Gastroesophageal sphincter (tissue), 4 donors: ENCODE results near the gene DGAT2. TPM values are rescaled to one million over a fixed set of nuclear protein-coding genes. Genes with fewer than 3 reads are reported as not detected.

Source experiments
- ATAC-seq: fragments of 150-250 bp; one replicate; pipeline ENCODE4 v1.9.1; 2016; ENCODE audit warnings: mild to moderate bottlenecking, moderate library complexity
- H3K27ac ChIP-seq, 4 donors: fragments of 200-600 bp; sonication (generic) in 3 of 4; 1 replicate in 3 of 4; 2 replicates in 1 of 4; pipeline ENCODE4 v1.5.1; 2016 to 2019
- H3K27me3 ChIP-seq: fragments of 200-600 bp; sonication (generic); one replicate; pipeline ENCODE4 v1.5.1; 2019
- H3K36me3 ChIP-seq, 2 donors: fragments of 200-600 bp; sonication (generic); one replicate each; pipeline ENCODE4 v1.5.1; 2019; ENCODE audit warnings: control low read depth in 1 of 2
- H3K4me1 ChIP-seq, 3 donors: fragments of 200-600 bp; sonication (generic); 1 replicate in 2 of 3; 2 replicates in 1 of 3; pipeline ENCODE4 v1.5.1; 2016 to 2019; ENCODE audit warnings: control low read depth in 2 of 3
- H3K4me3 ChIP-seq, 2 donors: fragments of 200-600 bp; sonication (generic); one replicate each; pipeline ENCODE4 v1.5.1; 2019; ENCODE audit warnings: mild to moderate bottlenecking in 1 of 2, moderate library complexity in 1 of 2
- H3K9me3 ChIP-seq, 3 donors: fragments of 200-600 bp; sonication (generic); one replicate each; pipeline ENCODE4 v1.5.1; 2017 to 2019; ENCODE audit warnings: control low read depth in 2 of 3
- EP300 ChIP-seq: sonication (generic); formaldehyde crosslinking; IDR thresholded peaks from one replicate; pipeline ENCODE4 v1.6.1; 2017; ENCODE audit warnings: antibody characterized with exemption, mild to moderate bottlenecking
- POLR2A ChIP-seq, 2 donors: fragments of 450-650 bp; IDR thresholded peaks; one replicate each; pipeline ENCODE4 v1.6.1; 2017; ENCODE audit warnings: antibody characterized with exemption in 2 of 2, mild to moderate bottlenecking in 2 of 2, moderate library complexity in 1 of 2
- POLR2AphosphoS5 ChIP-seq: sonication (generic); formaldehyde crosslinking; IDR thresholded peaks from one replicate; pipeline ENCODE4 v1.6.1; 2017; ENCODE audit warnings: antibody characterized with exemption
- whole genome bisulfite sequencing, 2 donors: methylation state at CpG; one replicate each; pipeline ENCODE4 v1.1.5; 2018; ENCODE audit warnings: low coverage in 1 of 2; 5-methylcytosine and 5-hydroxymethylcytosine counted together
- total RNA-seq, 4 donors: library from RNA; depleted of rRNA; stranded (reverse); fragments of >200 nt; gene quantifications; one replicate each; pipeline ENCODE4 v1.1.0, GENCODE V29; 2016
- TF ChIP-seq, protein P1 (sequence below), 4 experiments: fragments of 200-600 bp in 2 of 4; fragments of 450-650 bp in 2 of 4; sonication (generic) in 1 of 4; IDR thresholded peaks; one replicate each; pipeline ENCODE4 v1.5.1; 2017 to 2019; ENCODE audit warnings: antibody characterized with exemption in 4 of 4, mild to moderate bottlenecking in 2 of 4, moderate library complexity in 2 of 4

DGAT2 gene
- total RNA-seq, 4 donors from 2014 or later, result 0.74 to 14.4 (median 1.5) TPM

GRCh38 chr11:75775056-75775455 lies 6.5 kb downstream of the DGAT2 start:
- H3K4me3 ChIP-seq, result no peak overlapping the region
- no peaks in the 10 kb centered on the region for H3K9me3 ChIP-seq
- no peak for ATAC-seq
- no peaks in the 10 kb centered on the region for H3K4me1 ChIP-seq
- no peak overlapping the region for H3K27ac ChIP-seq
- 90 to 100% methylated on average over 2 of the region's 3 CpGs for WGBS, 2 donors
- H3K27me3 ChIP-seq, result no peaks in the 10 kb centered on the region
- TF ChIP-seq POLR2A (IDR thresholded peaks at IDR 0.05) (no peak), EP300 (no peak), POLR2AphosphoS5 (no peak)
- TF ChIP-seq, protein P1, sequence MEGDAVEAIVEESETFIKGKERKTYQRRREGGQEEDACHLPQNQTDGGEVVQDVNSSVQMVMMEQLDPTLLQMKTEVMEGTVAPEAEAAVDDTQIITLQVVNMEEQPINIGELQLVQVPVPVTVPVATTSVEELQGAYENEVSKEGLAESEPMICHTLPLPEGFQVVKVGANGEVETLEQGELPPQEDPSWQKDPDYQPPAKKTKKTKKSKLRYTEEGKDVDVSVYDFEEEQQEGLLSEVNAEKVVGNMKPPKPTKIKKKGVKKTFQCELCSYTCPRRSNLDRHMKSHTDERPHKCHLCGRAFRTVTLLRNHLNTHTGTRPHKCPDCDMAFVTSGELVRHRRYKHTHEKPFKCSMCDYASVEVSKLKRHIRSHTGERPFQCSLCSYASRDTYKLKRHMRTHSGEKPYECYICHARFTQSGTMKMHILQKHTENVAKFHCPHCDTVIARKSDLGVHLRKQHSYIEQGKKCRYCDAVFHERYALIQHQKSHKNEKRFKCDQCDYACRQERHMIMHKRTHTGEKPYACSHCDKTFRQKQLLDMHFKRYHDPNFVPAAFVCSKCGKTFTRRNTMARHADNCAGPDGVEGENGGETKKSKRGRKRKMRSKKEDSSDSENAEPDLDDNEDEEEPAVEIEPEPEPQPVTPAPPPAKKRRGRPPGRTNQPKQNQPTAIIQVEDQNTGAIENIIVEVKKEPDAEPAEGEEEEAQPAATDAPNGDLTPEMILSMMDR (IDR thresholded peaks at IDR 0.05), result no peak
- H3K36me3 ChIP-seq, result no peaks in the 10 kb centered on the region

DNA sequence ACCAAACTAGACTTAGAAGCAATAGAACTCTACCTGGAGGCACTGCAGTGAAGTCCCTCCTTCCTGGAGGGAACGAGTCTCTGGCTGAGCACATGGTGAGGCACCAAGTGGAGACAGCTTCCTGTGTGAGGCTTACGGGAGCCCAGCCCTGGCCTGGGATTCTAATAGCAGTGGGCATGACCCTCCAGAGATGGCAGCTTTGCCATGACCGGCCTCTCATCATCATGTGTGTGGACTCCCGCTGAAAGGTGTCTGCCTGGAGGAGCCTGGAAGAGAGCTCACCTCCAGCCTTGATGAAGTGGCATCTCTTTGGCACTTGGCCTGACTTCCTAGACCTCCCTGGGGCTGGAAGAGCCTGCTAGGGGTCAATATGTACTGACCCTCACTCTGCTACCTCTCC lies 8.0 kb downstream of the DGAT2 start:
- no peak for ATAC-seq
- Histone ChIP-seq H3K4me3 (no peak overlapping the region), H3K9me3 (no peaks in the 10 kb centered on the region), H3K4me1 (no peaks in the 10 kb centered on the region), H3K27me3 (no peaks in the 10 kb centered on the region), H3K36me3 (no peaks in the 10 kb centered on the region), H3K27ac (no peak overlapping the region)
- TF ChIP-seq, protein P1 (IDR thresholded peaks at IDR 0.05), result no peak
- TF ChIP-seq EP300 (no peak), POLR2A (IDR thresholded peaks at IDR 0.05) (no peak), POLR2AphosphoS5 (no peak)
- WGBS, 2 donors, result no CpG with 5 or more reads among the region's 4 CpGs

DNA sequence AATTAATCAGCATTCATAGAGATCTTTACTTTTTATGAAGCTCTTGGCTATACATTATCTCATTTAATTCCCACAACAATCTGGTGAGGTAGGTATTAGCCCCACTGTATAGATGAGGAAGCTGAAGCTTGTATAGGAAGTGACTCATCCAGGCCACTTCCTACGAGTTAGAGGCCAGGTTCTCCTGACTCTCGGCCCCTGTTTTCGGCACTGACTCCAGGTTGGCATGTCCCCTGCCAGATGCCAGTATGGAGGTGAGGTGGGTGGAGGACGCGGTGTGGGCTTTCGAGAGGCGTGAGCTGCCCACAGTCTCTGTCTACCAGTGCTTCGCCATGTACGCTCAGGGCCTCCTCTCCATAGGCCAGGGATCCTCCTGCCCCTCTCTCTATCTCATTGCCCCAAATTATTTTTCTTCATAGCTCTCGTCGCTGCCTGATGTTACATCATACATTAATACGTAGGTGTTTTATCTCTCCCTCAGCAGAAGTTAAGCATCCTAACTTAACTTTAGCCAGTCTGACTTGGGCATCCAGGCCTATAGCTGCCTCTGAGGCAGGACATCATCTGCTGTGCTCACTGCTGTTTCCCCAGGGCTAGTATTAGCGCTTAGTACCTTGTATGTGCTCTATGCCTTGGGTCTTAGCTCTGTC lies 9.0 kb downstream of the DGAT2 start:
- WGBS, 2 donors, result 88 to 89% methylated on average over 12 to 13 of the region's 13 CpGs
- TF ChIP-seq POLR2AphosphoS5 (no peak), POLR2A (IDR thresholded peaks at IDR 0.05) (no peak), EP300 (no peak)
- TF ChIP-seq, protein P1 (IDR thresholded peaks at IDR 0.05), result no peak
- no peaks in the 10 kb centered on the region for H3K4me1 ChIP-seq

GRCh38 chr11:75778962-75779361 lies 10.4 kb downstream of the DGAT2 start:
- ATAC-seq, result no peak
- H3K4me3 ChIP-seq, result no peak overlapping the region
- no peaks in the 10 kb centered on the region for H3K9me3 ChIP-seq
- no peaks in the 10 kb centered on the region for H3K36me3 ChIP-seq
- H3K4me1 ChIP-seq, result no peaks in the 10 kb centered on the region
- no peak for TF ChIP-seq EP300
- no peak for TF ChIP-seq POLR2AphosphoS5
- TF ChIP-seq POLR2A (IDR thresholded peaks at IDR 0.05), result no peak
- TF ChIP-seq, protein P1 (IDR thresholded peaks at IDR 0.05), result no peak
- H3K27ac ChIP-seq, result no peak overlapping the region
- H3K27me3 ChIP-seq, result no peaks in the 10 kb centered on the region
- 80% methylated on average over 3 of the region's 5 CpGs; no CpG with 5 or more reads in 1 of the 2 donors for WGBS, 2 donors

More for the DNA sequence above, 9.0 kb downstream of the DGAT2 start:
- ATAC-seq, result no peak
- Histone ChIP-seq H3K27me3 (no peaks in the 10 kb centered on the region), H3K9me3 (no peaks in the 10 kb centered on the region), H3K27ac (no peak overlapping the region), H3K36me3 (no peaks in the 10 kb centered on the region), H3K4me3 (no peak overlapping the region)

GRCh38 chr11:75779960-75780359 lies 11.4 kb downstream of the DGAT2 start:
- WGBS, 2 donors, result no CpG with 5 or more reads among the region's 2 CpGs
- Histone ChIP-seq H3K4me3 (no peak overlapping the region), H3K27me3 (no peaks in the 10 kb centered on the region), H3K4me1 (no peaks in the 10 kb centered on the region), H3K27ac (no peak overlapping the region), H3K9me3 (no peaks in the 10 kb centered on the region), H3K36me3 (no peaks in the 10 kb centered on the region)
- no peak for ATAC-seq
- TF ChIP-seq, protein P1 (IDR thresholded peaks at IDR 0.05), result no peak
- TF ChIP-seq POLR2A (IDR thresholded peaks at IDR 0.05), result no peak
- TF ChIP-seq EP300, result no peak
- no peak for TF ChIP-seq POLR2AphosphoS5
